Nephron progenitor cell (in vitro differentiated cells): Measurements from ENCODE around the gene SLC29A1.
"Not testable (repeated sequence)": the region's sequence is repeated elsewhere in the genome, so short reads cannot be mapped to it uniquely, and the experiment has no call there.

Experiments
- DNase-seq: peaks from one replicate; pipeline ENCODE4 v3.0.0; 2021
- H3K27ac Mint-ChIP-seq: 2 replicates; pipeline ENCODE4 v1.8.0; 2021; ENCODE audit warnings: mild to moderate bottlenecking, moderate library complexity, mixed read lengths
- H3K27me3 Mint-ChIP-seq: 2 replicates; pipeline ENCODE4 v1.8.0; 2021; ENCODE audit warnings: mild to moderate bottlenecking, low read depth, mixed read lengths; ENCODE audit not compliant: poor library complexity
- H3K36me3 Mint-ChIP-seq: 2 replicates; pipeline ENCODE4 v1.8.0; 2021; ENCODE audit warnings: low read depth, mixed read lengths
- H3K4me1 Mint-ChIP-seq: 2 replicates; pipeline ENCODE4 v1.8.0; 2021; ENCODE audit warnings: mixed read lengths
- H3K4me3 Mint-ChIP-seq: 2 replicates; pipeline ENCODE4 v1.8.0; 2021; ENCODE audit warnings: mild to moderate bottlenecking, moderate library complexity, mixed read lengths
- H3K9me3 Mint-ChIP-seq: 2 replicates; pipeline ENCODE4 v1.8.0; 2021; ENCODE audit warnings: mild to moderate bottlenecking, moderate library complexity, mixed read lengths
- TF ChIP-seq, protein P1 (sequence below): fragments of 200-600 bp; sonication (generic); IDR thresholded peaks from 2 replicates; pipeline ENCODE4 v1.5.0; 2021; ENCODE audit warnings: antibody characterized with exemption

SLC29A1 gene

DNA sequence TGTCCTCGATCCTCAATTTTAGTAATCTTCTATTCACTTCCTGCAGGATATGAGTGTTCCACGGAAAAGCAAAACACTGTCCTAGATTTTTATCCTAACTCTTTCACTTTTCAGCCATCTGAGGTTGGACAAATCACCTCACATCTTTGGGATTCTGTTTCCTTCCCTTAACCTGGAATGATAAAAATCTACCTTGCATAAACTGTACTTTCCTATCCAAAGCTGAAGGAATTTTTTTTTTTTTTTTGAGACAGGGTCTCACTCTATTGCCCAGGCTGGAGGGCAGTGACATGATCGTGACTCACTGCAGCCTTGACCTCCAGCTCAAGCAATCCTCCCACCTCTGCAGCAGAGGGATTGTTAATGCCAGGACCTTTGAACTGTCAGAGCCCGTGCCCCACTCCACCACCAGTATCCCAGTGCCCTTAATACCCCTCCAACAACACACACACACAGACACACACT, 44.3 kb upstream of the SLC29A1 start:
- H3K36me3 Mint-ChIP-seq = no peaks in the 10 kb centered on the region
- DNase-seq = no peak
- TF ChIP-seq, protein P1, sequence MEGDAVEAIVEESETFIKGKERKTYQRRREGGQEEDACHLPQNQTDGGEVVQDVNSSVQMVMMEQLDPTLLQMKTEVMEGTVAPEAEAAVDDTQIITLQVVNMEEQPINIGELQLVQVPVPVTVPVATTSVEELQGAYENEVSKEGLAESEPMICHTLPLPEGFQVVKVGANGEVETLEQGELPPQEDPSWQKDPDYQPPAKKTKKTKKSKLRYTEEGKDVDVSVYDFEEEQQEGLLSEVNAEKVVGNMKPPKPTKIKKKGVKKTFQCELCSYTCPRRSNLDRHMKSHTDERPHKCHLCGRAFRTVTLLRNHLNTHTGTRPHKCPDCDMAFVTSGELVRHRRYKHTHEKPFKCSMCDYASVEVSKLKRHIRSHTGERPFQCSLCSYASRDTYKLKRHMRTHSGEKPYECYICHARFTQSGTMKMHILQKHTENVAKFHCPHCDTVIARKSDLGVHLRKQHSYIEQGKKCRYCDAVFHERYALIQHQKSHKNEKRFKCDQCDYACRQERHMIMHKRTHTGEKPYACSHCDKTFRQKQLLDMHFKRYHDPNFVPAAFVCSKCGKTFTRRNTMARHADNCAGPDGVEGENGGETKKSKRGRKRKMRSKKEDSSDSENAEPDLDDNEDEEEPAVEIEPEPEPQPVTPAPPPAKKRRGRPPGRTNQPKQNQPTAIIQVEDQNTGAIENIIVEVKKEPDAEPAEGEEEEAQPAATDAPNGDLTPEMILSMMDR = no peak
- H3K27me3 Mint-ChIP-seq = peaks cover 9% of the 10 kb centered on the region
- no peaks in the 10 kb centered on the region for H3K9me3 Mint-ChIP-seq
- H3K4me1 Mint-ChIP-seq = peaks cover 18% of the 10 kb centered on the region
- H3K27ac Mint-ChIP-seq = no peak overlapping the region
- no peak overlapping the region for H3K4me3 Mint-ChIP-seq

DNA sequence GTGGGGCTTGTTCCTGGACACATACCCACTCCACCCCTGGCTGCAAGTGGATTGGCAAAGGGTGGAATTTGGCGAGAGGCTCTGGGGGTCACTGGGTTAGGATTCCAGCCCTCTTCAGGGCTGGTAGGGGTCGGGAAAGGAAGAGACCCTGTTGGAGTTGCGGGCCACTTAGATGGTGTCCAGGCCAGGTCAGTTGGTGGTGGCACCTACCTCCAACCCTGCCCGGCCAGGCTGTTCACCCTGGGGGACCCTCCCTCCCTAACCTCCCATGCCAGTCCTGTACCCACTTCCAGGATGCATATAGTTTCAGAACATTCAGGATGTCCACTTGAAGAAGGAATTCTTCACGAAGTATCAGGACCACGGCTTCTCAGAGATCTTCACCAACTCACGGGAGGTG, 43.7 kb upstream of the SLC29A1 start:
- peaks cover 9% of the 10 kb centered on the region for H3K27me3 Mint-ChIP-seq
- H3K27ac Mint-ChIP-seq = no peak overlapping the region
- TF ChIP-seq, protein P1 = no peak
- H3K9me3 Mint-ChIP-seq = no peaks in the 10 kb centered on the region
- DNase-seq = no peak
- no peaks in the 10 kb centered on the region for H3K36me3 Mint-ChIP-seq
- no peak overlapping the region for H3K4me3 Mint-ChIP-seq
- H3K4me1 Mint-ChIP-seq = peaks cover 18% of the 10 kb centered on the region

DNA sequence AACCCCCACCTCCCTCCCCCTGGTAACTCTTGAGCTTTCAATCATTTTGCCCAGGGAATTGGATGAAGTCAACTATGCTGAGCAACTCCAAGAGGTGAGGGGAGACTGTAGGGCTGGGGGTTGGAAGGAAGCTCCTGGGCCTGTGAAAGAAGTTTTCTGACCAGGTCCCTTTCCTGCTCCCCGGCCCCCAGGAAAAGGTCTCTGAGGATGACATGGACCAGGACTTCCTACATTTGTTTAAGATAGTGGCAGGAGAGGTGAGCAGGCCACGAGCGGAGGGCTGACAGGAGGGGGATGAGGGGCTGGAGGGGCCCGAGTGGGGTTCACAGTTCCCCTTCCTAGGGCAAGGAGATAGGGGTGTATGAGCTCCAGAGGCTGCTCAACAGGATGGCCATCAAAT, 43.0 kb upstream of the SLC29A1 start:
- H3K36me3 Mint-ChIP-seq = no peaks in the 10 kb centered on the region
- H3K9me3 Mint-ChIP-seq = no peaks in the 10 kb centered on the region
- peaks cover 9% of the 10 kb centered on the region for H3K27me3 Mint-ChIP-seq
- DNase-seq = no peak
- H3K27ac Mint-ChIP-seq = no peak overlapping the region
- no peak overlapping the region for H3K4me3 Mint-ChIP-seq
- peaks cover 22% of the 10 kb centered on the region for H3K4me1 Mint-ChIP-seq
- TF ChIP-seq, protein P1 = no peak

DNA sequence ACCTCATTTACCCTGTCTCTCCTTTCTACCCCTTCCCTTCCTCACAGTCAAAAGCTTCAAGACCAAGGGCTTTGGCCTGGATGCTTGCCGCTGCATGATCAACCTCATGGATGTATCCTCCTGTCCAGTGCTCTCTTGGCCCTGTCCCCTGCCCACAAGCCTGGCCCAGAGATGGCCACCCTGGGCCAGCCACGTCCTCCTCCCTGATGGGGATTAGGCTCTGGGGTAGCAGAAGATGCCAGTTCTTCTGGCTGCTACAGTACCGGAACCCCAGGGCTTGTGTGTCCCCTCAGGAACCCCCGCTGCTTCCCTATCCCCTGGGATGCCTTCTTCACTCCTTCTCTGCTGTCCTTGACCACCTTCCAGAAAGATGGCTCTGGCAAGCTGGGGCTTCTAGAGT, 42.5 kb upstream of the SLC29A1 start:
- Mint-ChIP-seq H3K27me3 (peaks cover 9% of the 10 kb centered on the region), H3K36me3 (no peaks in the 10 kb centered on the region), H3K27ac (no peak overlapping the region)

DNA sequence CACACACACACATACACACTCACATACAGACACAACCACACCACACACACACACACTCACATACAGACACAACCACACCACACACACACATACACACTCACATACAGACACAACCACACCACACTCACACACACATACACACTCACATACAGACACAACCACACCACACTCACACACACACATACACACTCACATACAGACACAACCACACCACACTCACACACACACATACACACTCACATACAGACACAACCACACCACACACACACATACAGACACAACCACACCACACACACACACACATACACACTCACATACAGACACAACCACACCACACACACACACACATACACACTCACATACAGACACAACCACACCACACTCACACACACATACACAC, 41.6 kb upstream of the SLC29A1 start:
- not testable (repeated sequence) for H3K27ac Mint-ChIP-seq, H3K27me3 Mint-ChIP-seq, DNase-seq, H3K9me3 Mint-ChIP-seq, H3K4me3 Mint-ChIP-seq, H3K36me3 Mint-ChIP-seq
- H3K4me1 Mint-ChIP-seq = peaks cover 25% of the 10 kb centered on the region

More for the DNA sequence above, 42.5 kb upstream of the SLC29A1 start:
- DNase-seq = no peak
- Mint-ChIP-seq H3K4me3 (no peak overlapping the region), H3K4me1 (peaks cover 25% of the 10 kb centered on the region), H3K9me3 (no peaks in the 10 kb centered on the region)
- TF ChIP-seq, protein P1 = no peak

DNA sequence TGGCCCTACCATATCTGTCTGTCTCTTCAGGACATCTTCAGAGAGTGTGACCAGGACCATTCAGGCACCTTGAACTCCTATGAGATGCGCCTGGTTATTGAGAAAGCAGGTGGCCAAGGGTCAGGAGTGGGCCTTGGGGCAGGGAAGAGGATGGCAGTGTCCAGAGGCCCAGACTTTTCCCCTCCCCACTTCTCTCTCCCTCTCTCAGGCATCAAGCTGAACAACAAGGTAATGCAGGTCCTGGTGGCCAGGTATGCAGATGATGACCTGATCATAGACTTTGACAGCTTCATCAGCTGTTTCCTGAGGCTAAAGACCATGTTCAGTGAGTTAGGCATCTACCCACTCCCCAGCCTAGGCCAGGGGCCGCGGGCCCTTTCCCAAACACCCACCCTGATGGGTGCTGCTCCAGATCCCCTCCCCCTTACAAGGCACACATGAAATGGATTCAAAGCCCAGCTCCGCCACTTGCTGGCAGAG, 40.4 kb upstream of the SLC29A1 start:
- Mint-ChIP-seq H3K4me3 (no peak overlapping the region), H3K27me3 (peaks cover 14% of the 10 kb centered on the region), H3K9me3 (no peaks in the 10 kb centered on the region), H3K36me3 (no peaks in the 10 kb centered on the region), H3K27ac (no peak overlapping the region), H3K4me1 (peaks cover 25% of the 10 kb centered on the region)
- no peak for DNase-seq
- TF ChIP-seq, protein P1 = no peak
